GM21360 (cell line): ENCODE measurements around the gene SERTAD2.

Experiments used
- ATAC-seq: cut with Tn5 transposase; IDR thresholded peaks from one replicate; pipeline ENCODE4 v1.9.1; 2021; ENCODE audit warnings: mild to moderate bottlenecking, moderate library complexity; ENCODE audit not compliant: unreplicated experiment

The SERTAD2 gene

DNA sequence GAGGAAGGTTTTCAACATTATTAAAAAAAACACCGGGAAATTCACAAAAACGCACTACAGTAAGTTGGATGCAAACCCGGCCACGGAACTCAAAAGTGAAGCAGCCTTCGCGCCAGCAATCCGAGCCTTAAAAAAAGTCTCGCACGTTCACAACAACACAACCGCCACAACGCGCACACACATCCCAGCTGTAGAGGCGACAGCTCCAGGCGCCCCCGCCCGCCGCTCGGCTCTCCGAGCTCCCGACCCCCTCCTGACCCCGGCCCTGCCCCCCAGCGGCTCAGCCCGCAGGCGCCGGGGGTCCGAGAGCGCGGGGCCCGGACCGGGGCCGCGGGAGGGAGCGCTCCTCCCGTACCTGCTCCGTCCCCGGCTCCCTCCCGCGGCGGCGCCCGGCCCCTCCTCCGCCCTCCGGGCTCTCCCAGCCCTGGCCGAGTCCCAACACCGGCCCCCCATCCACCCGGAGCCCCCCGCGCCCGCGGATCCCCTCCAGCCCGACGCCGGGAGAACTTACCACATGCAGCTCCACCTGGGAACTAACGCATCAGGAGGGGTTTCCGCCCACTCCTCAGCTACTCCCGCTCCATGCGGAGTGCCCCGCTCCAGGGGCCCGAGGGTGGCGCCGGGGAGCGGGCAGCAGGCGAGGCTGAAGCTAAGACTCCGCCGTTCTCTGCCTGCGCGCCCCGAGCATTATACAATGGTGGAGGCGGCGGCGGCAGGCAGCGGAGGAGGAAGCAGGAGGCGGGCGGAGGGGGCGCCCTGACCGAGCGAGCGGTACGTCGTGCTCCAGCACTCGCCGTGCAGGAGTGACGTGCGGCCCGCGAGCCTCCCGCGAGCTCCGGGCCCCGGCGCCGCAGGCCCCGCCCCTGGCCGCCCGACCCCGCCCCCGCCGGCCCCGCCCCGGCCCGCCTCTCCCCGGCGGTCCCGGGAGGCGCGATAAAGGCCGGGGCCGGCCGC, at the start of gene SERTAD2:
Gene SERTAD2 (minus strand): TSS at position 805 of the 954 bp plus-strand sequence. CDS start 17,042 bp downstream, outside the sequence.
- peak; percentile 58 for ATAC-seq

DNA sequence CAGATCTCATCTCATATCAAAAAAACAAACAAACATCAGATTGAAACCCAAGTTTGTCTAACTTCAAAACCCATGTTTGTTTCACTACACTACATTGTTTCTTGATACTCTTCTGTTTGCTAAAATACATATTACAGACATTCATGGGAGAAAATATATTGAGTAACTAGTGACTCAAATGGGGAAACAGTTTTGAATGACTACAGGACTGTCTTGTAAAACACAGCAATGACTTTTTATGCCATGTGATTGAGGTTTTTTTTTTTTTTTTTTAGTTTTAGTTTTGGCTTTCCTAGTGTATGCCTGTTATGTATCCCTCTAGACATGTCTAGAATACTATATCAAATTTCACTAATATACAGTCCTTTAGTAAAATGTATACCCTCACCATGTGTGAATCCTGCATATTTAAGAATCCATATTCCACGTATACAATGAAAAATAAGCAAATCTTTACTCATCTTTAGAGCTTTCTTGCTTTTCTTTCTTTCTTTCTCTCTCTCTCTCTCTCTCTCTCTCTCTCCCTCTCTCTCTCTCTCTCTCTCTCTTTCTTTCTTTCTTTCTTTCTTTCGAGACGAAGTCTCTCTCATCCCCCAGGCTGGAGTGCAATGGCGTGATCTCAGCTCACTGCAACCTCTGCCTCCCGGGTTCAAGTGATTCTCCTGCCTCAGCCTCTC, 46.6 kb upstream of the SERTAD2 start:
- ATAC-seq = peak; percentile 29

GRCh38 chr2:64699712-64700111, 46.0 kb upstream of the SERTAD2 start:
- peak; percentile 11 for ATAC-seq

- ATAC-seq = peak; percentile 72
Observed at GRCh38 chr2:64698668-64699444, 45.1 kb upstream of the SERTAD2 start.

- ATAC-seq = no peak
Observed at GRCh38 chr2:64698177-64698643, 44.5 kb upstream of the SERTAD2 start.

DNA sequence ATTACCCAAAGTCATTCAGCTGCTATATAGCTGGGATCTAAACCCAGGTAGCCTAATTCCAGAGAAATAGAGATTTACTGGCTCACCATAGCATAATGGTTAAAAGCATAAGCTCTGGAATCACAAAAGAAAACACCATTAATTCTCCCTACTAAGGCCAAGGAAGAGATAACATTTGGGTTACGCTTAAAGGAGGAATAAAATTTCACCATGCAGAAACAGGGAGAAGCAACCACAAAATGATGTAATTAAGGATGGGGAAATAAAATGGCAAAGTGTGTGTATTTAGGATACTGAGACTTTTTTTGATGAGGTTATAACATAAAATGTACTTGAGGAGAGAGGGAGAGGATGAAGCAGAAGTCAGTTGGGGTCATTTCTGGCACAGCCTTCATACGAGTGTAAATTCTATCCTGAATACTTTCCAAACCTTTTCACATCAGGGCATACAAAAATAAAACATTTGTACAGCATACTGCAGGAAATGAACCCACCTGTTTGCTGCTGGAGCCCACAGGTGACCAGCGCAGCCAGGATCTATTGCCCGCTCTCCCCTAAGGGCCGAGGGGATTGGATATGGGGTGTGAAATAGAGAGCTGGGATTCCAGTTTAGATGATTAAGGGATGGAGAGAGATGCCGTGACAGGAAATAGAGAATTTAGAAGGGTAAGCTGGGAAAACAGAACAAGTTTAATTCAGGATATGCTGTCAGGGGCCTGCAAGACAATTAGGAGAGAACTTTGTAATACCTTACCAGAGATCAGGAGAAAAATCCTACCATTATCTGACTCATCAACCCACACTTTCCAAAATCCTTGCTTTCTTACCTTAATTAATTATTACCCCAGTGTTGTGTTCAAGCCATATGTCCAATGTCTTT, 43.8 kb upstream of the SERTAD2 start:
- no peak for ATAC-seq

DNA sequence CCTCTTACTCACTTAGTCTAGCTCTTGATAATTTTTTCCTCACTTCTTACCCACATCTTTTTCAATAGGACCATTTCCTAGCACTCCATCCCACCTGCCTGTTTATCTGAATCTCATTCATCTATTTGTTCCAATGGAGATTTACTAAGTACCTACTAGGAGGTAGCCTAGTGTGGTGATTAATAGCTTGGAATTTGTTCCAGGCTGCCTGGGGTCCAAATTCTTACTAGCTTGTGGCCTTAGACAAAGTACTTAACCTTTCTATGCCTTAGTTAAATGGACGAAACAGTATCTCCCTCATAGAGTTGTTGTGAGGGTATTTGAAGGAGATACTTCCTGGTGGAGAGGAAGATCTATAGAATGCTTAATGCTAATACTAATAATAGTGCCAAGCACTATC, 42.9 kb upstream of the SERTAD2 start:
- no peak for ATAC-seq

DNA sequence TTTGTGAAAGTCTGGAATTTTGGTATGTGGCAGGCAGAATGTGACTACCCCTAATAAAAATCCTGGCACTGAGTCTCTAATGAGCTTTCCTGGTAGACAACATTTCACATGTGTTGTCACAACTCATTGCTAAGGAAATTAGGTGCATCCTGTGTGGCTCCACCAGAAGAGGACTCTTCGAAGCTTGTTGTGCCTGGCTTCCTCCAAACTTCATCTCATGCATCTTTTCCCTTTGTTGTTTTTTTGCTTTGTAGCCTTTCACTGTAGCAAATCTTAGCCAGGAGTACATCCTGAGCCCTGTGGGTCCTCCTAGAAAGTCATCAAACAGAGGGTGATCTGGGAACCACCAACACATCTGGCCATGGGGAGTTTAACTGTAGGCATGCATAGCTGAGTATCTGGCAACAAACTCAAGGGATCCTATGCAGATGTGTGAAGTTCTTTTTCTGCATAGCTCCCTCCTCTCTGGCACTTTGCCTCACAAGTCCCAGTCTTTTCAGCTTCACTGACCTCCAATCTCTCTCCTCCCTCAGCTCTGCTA, 42.1 kb upstream of the SERTAD2 start:
- ATAC-seq = no peak

- no peak for ATAC-seq
Observed at GRCh38 chr2:64692401-64692800, 38.7 kb upstream of the SERTAD2 start.

- no peak for ATAC-seq
Observed at GRCh38 chr2:64688909-64689308, 35.2 kb upstream of the SERTAD2 start.

DNA sequence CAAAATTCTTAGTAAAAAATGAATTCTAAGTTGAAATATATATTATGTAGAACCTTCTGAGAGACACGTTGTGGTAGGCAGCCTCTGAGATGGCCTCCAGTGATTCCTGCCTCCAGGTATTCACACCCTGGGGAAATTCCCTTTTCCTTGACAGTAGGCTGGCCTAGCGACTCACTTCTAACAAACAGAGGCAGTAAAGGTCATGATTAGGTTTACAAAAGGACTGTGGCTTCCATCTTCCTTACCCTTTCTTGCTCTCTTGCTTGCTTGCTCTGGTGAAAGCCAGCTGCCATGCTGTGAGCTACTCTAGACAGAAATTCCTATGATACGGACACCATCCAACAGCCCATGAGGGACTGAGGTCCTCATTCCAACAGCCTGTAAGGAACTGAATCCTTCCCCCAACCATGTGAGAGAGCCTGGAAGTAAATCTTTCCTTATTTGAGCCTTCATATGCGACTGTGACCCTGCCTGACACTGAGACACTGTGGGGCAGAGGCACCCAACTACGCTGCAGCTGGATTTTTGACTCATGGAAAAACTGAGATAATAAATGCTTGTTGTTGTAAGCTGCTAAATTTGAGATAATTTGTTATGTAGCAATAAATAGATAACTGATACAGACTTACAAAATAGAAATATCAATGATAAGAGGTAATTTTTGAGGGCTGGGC, 32.7 kb upstream of the SERTAD2 start:
- ATAC-seq = no peak

DNA sequence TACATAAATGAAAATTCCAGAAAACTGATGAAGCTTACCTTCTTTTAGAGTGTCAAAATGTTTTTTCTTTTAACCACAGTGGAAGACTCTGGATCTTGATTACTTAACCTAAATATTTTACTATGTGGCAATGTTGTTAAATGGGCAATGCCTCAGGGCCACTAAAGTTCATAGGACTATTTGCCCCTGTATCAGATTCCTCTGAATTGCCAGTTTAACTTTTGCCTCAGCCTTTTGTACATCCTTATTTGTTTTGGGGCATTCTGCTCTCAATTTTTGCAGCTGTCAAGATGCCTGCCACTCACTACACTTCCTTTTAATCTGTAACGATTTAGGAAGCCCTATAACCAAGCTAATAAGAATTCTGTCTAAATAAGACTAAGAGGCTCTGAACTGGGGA, 31.7 kb upstream of the SERTAD2 start:
- no peak for ATAC-seq

- ATAC-seq = no peak
Observed at GRCh38 chr2:64683771-64684510, 30.2 kb upstream of the SERTAD2 start.

DNA sequence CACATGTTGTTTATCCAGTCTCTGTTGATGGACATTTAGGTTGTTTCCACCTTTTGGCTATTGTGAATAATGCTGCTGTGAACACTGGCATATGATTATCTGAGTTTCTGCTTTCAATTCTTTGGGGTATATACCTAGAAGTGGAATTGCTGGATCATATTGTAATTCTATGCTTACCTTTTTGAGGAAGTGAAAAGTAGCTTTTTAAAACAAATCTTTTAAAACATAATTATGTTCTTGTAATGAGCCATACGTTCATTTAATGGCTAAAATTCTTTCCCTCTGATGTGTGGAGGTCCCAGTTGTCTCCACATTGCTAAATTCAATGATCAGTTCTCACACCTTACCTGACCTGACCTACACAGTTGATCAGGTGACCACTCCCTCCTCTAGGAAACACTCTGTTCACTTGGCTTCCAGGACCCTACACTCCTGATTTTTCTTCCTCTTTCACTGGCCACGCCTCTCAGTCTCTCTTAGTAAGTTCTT, 27.8 kb upstream of the SERTAD2 start:
- no peak for ATAC-seq

DNA sequence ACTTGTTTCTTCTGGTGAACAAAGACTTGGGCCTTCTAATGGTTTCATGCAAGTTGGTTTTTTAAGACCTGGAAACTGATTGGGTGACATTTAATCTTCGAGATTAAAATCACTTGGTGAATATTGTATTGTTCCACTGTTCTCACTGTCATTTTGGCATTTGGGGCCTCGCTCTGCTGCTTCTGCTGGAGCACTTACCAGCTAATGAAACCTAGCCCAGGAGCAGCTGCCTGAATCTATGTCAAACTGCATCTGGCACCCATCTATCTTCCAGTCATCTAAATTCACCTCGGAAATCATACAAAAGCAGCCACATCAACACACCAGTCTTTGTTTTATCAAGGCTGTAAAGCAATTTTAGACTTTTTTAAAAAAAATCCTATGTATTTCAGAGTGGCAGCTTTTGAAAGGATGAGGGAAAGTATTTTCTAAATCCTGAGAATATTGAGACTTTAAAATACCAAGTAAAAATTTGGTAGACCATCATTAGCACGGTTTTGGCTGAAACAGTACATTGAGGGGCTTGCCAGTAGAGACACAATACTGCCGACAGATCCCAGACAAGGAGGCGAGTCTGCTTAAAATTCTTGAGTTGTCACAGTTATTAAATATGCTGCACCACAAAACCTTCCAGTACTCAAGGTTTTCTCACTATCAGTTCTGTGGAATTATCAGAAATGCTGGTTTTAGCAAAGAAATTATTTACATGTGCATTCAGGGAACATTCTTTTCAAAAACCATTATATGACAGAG, 26.1 kb upstream of the SERTAD2 start:
- ATAC-seq = no peak

DNA sequence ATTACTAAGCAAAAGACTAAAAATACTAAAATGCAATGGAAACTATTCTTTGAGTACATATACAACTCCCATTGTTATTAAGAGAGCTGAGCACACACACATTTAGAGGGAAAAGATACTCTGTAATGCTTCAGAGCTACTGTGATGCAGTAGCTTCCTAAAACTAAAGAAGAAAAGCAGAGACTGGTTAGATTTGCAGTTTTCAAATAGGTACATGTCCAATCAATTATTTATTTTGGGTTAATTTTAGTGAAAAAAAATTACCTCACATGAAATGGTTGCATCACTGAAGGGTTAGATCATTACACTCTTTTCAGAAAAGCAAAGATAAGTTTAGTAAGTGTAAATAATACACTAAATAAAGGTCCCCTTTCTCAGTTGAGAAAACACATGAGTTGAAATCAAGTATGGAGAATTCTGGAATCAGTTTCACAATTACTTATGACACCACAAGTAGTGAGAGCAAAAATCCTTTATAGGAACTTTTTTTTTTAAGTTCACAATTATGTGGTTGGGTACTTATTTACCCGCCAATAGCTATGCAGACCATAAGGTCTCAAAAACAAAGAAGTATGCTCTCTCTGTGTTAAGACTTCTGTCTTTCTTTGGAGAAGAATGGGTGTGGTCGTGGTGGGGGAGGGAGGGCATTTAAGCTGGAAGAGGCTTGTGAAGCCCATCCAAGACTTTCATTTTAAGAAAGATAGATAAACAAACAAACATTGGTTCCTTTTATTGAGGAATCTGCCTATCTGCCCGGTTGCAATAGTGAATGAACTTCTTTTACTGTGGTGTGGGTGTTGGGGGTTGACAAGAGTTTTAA, 25.3 kb upstream of the SERTAD2 start:
- no peak for ATAC-seq

GRCh38 chr2:64677530-64677929, 23.8 kb upstream of the SERTAD2 start:
- ATAC-seq = no peak
